ENCODE measurements around the gene PRSS36. TPM values are rescaled to one million over a fixed set of nuclear protein-coding genes. Genes with fewer than 3 reads are reported as not detected.
"Not testable (repeated sequence)": the region's sequence is repeated elsewhere in the genome, so short reads cannot be mapped to it uniquely, and the experiment has no call there.

Gene PRSS36
- 1 to 10 TPM in 3 of 4 donors, under 1 TPM in 1; 0.92 to 1.7 (median 1.3) TPM for polyA plus RNA-seq (ENCODE audit: insufficient read length in 4 of 4)

DNA sequence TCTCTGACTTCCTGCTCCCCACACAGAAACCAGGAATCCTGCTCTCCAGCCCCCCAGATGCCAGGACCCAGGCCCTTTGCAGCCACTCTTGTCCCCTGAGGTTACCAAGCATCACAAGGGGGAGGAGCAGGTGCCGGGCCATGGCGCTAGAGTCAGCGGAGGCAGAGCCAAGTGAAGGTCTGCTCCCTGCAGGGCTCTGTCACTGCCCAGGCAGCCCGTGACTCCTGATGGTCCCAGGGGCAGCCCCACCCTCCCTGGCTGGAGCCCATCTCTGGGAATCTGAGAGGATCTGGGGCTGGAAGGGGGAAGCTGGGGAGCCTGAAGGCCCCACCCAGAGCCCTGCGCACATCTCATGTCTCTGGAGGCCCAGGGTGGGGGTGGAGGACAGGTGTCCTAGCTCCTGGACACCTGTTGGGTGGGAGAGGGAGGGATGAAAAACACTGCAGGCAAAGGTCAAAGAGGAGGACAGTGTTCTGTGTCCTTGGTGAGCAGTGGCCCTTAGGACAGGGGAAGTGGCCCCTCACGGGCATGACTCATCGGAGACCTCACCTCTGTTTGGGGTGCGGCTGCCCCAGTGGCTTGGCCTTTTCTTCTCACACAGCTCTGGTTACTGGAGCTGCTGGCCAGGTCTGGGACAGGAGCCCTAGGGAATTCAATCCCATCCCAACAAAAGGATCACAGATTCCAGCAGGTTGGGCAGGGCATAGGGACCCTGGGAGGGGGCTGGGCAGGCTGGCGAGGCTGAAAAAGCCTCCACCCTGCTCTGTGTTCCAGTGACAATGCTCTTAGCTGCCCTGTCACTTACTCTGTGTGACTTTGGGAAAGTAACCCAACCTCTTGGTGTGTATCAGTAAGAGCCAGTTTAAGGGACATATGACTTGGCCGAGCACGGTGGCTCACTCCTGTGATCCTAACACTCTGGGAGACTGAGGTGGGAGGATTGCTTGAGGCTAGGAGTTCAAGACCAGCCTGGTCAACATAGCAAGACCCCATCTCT lies at the start of gene PRSS36:
Gene PRSS36 (minus strand): TSS at position 173 of the 997 bp plus-strand sequence. CDS start 31 bp downstream, at position 142.
- DNase-seq (ENCODE audit: low read depth in 4 of 4, low spot score in 2 of 4), result no peak

DNA sequence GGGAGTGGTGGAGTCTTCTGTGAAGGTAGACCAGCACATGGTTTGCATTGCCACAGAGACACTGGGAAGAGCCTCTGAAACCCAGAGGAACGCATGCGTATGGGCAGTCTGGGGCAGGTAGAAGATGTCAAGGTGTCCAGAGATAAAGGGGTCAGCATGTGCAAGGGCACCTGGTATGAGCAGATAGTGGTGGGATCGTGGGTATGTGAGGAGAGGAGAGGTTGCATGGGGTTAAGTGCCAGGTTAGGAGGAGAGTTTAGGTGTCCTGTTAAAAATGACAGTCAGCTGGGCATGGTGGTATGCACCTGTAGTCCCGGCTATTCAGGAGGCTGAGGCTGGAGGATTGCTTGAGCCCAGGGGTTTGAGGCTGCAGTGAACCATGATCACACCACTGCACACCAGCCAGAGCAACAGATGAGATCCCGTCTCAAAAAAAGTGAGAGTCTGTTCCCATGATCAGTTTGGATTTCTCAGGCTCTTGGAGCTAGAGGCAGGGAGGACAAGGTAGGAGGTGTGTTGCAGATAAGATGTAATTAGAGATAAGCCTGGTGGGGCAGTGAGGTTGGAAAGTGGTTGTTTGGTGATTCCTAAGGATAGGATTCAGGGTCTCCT lies 49.7 kb upstream of the PRSS36 start:
- no peak for DNase-seq (ENCODE audit: low read depth in 4 of 4, low spot score in 2 of 4)

GRCh38 chr16:31198207-31198882 lies 48.5 kb upstream of the PRSS36 start:
- no peak for DNase-seq (ENCODE audit: low read depth in 4 of 4, low spot score in 2 of 4)

DNA sequence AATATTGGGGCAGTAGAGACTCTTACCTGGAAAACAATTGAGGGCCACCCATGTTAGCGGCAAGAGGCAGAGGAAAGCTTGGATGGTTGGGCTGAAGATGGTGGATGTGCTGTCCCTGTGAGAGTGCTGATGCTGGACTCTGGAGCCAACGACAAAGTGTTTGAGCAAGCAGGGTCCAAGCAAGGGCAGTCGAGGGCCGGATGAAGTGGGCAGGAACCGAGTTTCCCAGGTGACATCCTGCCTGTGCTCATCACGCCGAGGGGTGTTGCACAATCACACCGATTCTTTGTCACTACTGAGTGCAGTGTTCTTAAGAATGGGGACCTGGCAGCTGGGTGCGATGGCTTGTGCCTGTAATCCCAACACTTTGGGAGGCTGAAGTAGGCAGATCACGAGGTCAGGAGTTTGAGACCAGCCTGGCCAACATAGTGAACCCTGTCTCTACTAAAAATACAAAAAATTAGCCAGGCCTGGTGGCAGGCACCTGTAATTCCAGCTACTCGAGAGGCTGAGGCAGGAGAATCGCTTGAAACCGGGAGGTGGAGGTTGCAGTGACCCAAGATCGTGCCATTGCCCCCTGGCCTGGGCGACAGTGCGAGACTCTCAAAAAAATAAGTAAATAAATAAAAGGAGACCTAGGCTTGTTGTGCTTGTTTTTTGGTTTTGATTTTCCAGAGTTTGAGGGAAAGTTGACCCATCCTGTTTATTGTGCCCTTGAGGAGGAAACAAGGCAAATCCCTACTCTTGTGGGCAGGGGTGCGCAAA lies 46.6 kb upstream of the PRSS36 start:
- no peak for DNase-seq (ENCODE audit: low read depth in 4 of 4, low spot score in 2 of 4)

- not testable (repeated sequence) for DNase-seq (ENCODE audit: low read depth in 4 of 4, low spot score in 2 of 4)
Observed at GRCh38 chr16:31195861-31196260, 46.0 kb upstream of the PRSS36 start.

GRCh38 chr16:31194898-31195297 lies 45.0 kb upstream of the PRSS36 start:
- DNase-seq (ENCODE audit: low read depth in 4 of 4, low spot score in 2 of 4), result no peak

DNA sequence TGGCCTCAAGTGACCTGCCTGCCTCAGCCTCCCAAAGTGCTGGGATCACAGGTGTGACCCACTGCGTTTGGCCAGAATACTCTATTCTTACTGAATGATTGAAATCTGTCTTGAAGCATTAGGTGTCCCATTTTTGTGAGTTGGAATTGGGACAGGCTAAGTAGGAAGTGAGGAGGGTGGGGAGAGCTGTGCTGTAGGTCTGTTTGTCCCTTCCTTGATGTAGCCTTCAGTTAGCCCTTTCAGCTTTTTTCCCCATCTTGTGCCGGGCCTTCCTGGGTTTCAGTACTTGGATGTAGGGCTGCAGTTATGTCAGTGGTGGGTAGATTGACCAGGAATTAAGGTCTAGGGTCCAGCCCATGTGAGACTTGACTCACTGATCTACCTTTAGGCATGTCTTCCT lies 44.0 kb upstream of the PRSS36 start:
- DNase-seq (ENCODE audit: low read depth in 4 of 4, low spot score in 2 of 4), result no peak

GRCh38 chr16:31192856-31193642 lies 43.2 kb upstream of the PRSS36 start:
- no peak for DNase-seq (ENCODE audit: low read depth in 4 of 4, low spot score in 2 of 4)

DNA sequence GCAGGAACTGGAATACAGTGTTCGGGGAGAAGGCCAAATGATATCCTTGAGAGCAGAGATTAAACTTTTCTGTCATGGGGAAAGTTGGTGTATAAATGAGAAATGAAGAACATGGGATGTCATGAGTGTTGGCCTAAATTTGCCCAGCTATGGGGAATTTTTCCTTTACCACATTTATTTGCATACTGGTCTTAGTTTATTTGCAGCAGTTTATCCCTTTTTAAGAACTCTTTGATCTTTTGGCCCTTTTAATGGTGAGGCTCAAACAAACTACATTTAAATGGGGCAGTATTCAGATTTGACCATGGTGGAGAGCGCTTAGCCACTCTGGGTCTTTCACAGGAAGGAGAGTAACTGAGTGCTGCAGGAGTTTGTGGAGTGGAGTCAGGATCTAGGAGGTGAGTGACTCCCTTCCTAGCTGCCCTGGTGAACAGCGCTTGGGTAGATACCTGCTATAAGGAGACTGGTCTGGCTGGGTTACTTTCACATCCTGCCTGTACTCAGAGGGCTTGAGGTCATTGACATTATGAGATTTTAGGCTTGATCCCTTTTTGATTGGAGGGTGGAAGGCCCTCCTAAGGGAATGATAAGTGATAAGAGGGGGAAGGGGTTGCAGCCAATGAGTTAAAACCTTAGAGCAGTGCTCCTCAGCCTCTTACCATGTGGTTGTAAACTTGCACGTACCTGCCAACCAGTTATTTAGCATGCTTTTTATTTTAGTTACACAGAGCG lies 42.0 kb upstream of the PRSS36 start:
- DNase-seq (ENCODE audit: low read depth in 4 of 4, low spot score in 2 of 4), result no peak

- DNase-seq (ENCODE audit: low read depth in 4 of 4, low spot score in 2 of 4), result no peak
Observed at GRCh38 chr16:31190818-31191444, 41.1 kb upstream of the PRSS36 start.

DNA sequence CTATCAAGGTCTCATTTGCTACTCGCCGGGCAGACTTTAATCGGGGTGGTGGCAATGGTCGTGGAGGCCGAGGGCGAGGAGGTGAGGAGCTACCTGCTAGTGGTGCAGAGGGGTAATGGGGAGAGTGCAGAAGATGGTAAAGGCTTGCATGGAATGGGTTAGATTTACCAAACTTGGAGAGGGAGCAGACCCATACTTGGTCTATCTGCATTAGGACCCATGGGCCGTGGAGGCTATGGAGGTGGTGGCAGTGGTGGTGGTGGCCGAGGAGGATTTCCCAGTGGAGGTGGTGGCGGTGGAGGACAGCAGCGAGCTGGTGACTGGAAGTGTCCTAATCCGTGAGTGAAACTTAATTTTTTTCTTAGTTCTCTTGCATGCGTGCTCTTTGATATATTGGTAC lies 40.2 kb upstream of the PRSS36 start:
- no peak for DNase-seq (ENCODE audit: low read depth in 4 of 4, low spot score in 2 of 4)

GRCh38 chr16:31189412-31189778 lies 39.5 kb upstream of the PRSS36 start:
- no peak for DNase-seq (ENCODE audit: low read depth in 4 of 4, low spot score in 2 of 4)

DNA sequence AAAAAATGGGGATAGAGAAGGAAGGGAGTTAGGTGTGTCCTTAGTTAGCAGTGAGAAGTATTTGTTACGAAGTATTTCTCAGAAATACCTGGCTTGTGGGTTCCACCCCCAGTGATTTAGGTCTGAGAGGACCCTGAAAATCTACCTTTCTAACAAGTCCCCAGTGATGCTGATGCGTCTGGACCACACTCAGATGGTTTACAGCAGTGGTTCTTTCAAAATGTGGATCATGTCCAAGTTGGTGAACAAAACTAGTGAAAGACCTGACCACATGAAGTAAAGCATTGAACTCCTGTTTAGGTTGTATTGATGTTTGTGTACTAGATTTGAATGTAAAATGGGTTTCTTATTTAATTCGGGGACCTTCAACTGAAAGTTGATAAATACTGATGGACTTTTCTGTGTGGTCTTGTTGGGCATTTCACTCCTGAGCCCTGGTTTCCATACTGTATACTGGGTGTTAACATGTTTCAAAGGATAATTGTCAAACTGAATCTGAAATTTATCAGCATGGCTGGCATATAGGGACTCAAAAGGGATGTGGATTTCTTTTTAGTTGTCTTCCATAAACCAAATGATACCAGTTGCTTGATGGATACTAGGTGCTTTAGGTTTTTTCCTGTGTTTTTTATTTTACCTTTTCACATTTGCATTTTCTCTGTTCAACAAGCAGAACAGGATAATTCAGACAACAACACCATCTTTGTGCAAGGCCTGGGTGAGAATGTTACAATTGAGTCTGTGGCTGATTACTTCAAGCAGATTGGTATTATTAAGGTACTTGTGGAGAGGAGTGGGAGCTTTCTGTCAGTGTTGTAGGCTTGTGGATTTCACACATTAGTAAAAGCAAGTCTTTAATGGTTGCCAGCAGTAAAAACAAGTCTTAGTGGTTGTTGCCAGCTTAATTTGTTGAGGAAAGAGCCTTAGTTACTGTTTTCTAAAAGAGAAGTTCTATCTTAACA lies 38.9 kb upstream of the PRSS36 start:
- no peak for DNase-seq (ENCODE audit: low read depth in 4 of 4, low spot score in 2 of 4)

DNA sequence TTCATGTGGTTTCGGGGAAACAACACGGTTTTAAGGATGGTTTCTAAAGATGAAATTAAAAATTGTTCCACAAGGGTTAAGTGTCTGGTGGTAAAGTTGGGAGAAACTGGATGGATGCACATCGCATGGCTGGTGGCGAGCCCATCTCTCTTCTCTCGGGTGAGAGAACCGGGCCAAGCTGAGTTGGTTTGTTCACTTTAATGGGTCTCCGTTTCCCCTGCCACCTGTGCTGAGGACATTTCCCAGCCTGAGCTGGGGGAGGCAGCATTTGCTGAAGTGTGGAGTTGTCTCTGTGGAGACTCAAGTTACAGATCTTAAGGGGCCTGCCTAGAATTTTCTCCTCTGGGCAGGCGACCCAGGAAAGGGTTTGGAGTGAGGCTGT lies 37.9 kb upstream of the PRSS36 start:
- no peak for DNase-seq (ENCODE audit: low read depth in 4 of 4, low spot score in 2 of 4)

GRCh38 chr16:31186930-31187807 lies 37.3 kb upstream of the PRSS36 start:
- no peak for DNase-seq (ENCODE audit: low read depth in 4 of 4, low spot score in 2 of 4)

GRCh38 chr16:31186176-31186575 lies 36.3 kb upstream of the PRSS36 start:
- DNase-seq (ENCODE audit: low read depth in 4 of 4, low spot score in 2 of 4), result no peak
